ENCODE measurements around the gene BARHL1.

DNA sequence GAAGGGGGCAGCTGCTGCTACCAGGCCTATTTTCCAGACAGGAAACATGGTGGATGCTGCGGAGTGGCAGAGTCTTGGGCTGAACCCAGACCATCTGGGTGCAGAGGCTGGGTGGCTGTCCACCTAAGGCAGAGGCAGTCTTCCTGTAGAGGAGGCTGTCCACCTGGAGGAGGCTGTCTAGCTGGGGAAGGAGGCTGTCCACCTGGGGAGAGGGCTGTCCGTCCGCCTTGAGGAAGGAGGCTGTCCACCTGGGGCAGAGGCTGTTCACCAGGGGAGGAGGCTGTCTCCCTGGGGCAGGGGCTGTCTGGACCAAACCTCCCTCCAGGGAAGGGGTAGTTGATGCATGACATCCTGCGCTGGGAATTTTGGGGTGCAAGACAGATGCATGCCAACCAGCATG is 39.2 kb upstream of the BARHL1 start:
- TF ChIP-seq, protein P1, sequence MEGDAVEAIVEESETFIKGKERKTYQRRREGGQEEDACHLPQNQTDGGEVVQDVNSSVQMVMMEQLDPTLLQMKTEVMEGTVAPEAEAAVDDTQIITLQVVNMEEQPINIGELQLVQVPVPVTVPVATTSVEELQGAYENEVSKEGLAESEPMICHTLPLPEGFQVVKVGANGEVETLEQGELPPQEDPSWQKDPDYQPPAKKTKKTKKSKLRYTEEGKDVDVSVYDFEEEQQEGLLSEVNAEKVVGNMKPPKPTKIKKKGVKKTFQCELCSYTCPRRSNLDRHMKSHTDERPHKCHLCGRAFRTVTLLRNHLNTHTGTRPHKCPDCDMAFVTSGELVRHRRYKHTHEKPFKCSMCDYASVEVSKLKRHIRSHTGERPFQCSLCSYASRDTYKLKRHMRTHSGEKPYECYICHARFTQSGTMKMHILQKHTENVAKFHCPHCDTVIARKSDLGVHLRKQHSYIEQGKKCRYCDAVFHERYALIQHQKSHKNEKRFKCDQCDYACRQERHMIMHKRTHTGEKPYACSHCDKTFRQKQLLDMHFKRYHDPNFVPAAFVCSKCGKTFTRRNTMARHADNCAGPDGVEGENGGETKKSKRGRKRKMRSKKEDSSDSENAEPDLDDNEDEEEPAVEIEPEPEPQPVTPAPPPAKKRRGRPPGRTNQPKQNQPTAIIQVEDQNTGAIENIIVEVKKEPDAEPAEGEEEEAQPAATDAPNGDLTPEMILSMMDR (IDR thresholded peaks at IDR 0.05 in 2 of 3, conservative IDR thresholded peaks at IDR 0.05 in 1 of 3; ENCODE audit: insufficient read depth in 2 of 3, low read depth in 1 of 3, low read length in 3 of 3), result no peak
- TF ChIP-seq POLR2AphosphoS5 (IDR thresholded peaks at IDR 0.05; ENCODE audit: control insufficient read depth, insufficient read depth, low read depth, low read length), result no peak
- TF ChIP-seq ZNF507 (tag; conservative IDR thresholded peaks at IDR 0.05), result no peak

Data from K562 (cell line).